Measurements from ENCODE around the gene PRKCZ. TPM values are rescaled to one million over a fixed set of nuclear protein-coding genes. Genes with fewer than 3 reads are reported as not detected.

PRKCZ gene
- polyA plus RNA-seq, 1 of the 3 experiments (the other 2 are of a cell fraction): 24.2 TPM

DNA sequence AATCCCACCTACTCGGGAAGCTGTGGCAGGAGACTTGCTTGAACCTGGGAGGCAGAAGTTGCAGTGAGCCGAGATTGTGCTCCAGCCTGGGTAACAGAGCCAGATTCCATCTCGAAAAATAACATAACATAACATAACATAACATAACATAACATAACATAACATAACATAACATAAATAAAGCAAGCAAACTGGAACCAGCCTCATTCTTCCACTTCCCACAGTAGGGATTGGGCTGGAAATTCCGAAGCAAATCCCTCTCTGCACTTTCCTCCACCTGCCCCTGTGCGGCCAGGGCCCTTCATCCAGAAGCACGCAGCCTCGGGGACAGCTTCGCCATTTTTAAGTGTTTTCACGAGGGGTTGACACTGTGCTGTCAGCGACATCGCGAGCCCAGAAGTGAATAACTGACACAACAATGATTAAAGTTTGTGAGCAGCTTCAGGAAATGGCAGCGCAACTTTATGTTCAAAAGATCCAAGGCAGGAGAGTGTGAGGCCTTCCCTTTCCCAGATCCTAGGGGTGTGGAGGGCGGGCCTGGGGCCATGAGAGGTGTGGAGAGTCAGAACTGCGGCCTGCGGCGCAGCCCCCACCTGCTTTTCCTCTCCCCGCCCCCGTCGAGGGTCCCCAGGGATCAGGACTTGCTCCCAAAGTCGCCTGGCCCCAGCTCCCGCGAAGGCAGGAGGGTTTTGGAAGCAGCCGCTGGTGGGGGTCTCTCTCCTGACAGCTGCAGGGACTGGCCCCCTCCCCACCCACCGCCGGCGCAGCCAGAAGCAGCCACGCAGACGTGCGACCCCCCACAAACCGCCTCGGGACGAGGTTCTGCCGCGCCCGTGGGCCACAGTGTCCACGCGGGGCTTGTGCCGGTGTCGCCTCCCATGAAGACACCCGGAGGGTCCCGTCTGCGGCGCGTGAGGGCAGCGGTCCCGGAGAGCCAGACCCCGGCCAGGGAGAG is 31.7 kb upstream of the PRKCZ start:
- H3K9me3 ChIP-seq: no peaks in the 10 kb centered on the region
- H4K20me1 ChIP-seq (ENCODE audit: insufficient read depth): no peaks in the 10 kb centered on the region
- TF ChIP-seq USF2 (IDR thresholded peaks at IDR 0.05; ENCODE audit: borderline replicate concordance, low read depth, low read length) (no peak), MXI1 (IDR thresholded peaks at IDR 0.05; ENCODE audit: low read depth, low read length) (no peak), RCOR1 (IDR thresholded peaks at IDR 0.05; ENCODE audit: low read length) (no peak), FOXJ3 (CRISPR knock-in tag; IDR thresholded peaks at IDR 0.05) (no peak), TEAD4 (IDR thresholded peaks at IDR 0.05; ENCODE audit: borderline replicate concordance, insufficient read depth) (no peak), EZH2phosphoT487 (IDR thresholded peaks at IDR 0.05; ENCODE audit: borderline replicate concordance, low read depth) (no peak), NRF1 (IDR thresholded peaks at IDR 0.05; ENCODE audit: low read depth, low read length) (no peak)
- no peaks in the 10 kb centered on the region for H3K79me2 ChIP-seq (ENCODE audit: insufficient read depth)
- no peak for DNase-seq
- no peaks in the 10 kb centered on the region for H3K36me3 ChIP-seq (replicated peaks in 1 of 2; ENCODE audit: control insufficient read depth in 1 of 2, insufficient read depth in 2 of 2, low read length in 1 of 2)
- H3K9ac ChIP-seq: no peak overlapping the region
- no peaks in the 10 kb centered on the region for H3K9me2 ChIP-seq
- no peak overlapping the region for H3K4me2 ChIP-seq
- ChIA-PET POLR2A (interaction anchor here (1.1 to 1.2 kb wide), 2 partner anchors 13 to 14 kb away, joined by 3 to 6 read pairs; no protein-coding TSS in a partner anchor), CTCF (interaction anchor here (0.7 to 7.1 kb wide), 8 partner anchors 12 to 112 kb away, joined by 3 to 63 read pairs (median 4); no protein-coding TSS in a partner anchor)
- H3K27ac ChIP-seq (ENCODE audit: low read depth in 2 of 2, low read length in 1 of 2): no peak overlapping the region
- H2AFZ ChIP-seq (ENCODE audit: low read depth): no peak overlapping the region
- H3K27me3 ChIP-seq (ENCODE audit: insufficient read depth): peaks cover 12% of the 10 kb centered on the region; the same call in 1 of the 2 replicates
- no peaks in the 10 kb centered on the region; a peak in 1 of 4 replicates for H3K4me1 ChIP-seq (ENCODE audit: control insufficient read depth in 1 of 2, insufficient read depth in 2 of 2, low read depth in 1 of 2, low read length in 1 of 2)
- no peak overlapping the region; a peak in 1 of 4 replicates for H3K4me3 ChIP-seq (ENCODE audit: low read depth in 2 of 2, low read length in 1 of 2)
- 48% methylated on average over 30 of the region's 48 CpGs for WGBS (ENCODE audit: low lambda C conversion rate)
- no peaks in the 10 kb centered on the region for H3F3A ChIP-seq (replicated peaks; ENCODE audit: insufficient read depth)

DNA sequence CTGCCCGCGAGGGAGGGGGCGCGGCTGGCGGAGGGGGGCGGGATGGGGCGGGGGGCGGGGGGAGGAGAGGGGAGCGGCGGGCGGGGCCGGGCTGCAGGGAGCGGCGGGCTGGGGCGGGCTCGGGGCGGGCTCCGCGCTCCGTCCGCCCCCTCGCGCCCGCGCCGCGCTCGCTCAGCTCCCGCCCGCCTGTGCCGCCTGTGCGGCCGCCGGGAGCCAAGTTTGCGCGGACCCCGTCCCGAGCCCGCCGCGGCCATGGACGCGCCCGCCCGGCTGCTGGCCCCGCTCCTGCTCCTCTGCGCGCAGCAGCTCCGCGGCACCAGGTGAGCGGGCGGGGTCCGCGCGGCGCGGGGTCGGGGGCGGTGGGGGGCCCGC is 31.1 kb upstream of the PRKCZ start, which contains the start of gene GABRD:
TSS of gene GABRD (plus strand) at position 174 of the 372 bp plus-strand sequence. CDS start at position 253, 79 bp downstream.
- Histone ChIP-seq H3K36me3 (replicated peaks in 1 of 2; ENCODE audit: control insufficient read depth in 1 of 2, insufficient read depth in 2 of 2, low read length in 1 of 2) (no peaks in the 10 kb centered on the region), H2AFZ (ENCODE audit: low read depth) (no peak within 1 kb of the TSS), H3K27ac (ENCODE audit: low read depth in 2 of 2, low read length in 1 of 2) (no peak within 1 kb of the TSS), H3K9ac (no peak within 1 kb of the TSS), H3K4me2 (no peak within 1 kb of the TSS), H3K27me3 (ENCODE audit: insufficient read depth) (peaks cover 12% of the 10 kb centered on the region; the same call in 1 of the 2 replicates), H3F3A (replicated peaks; ENCODE audit: insufficient read depth) (no peaks in the 10 kb centered on the region), H3K79me2 (ENCODE audit: insufficient read depth) (no peaks in the 10 kb centered on the region), H3K4me3 (ENCODE audit: low read depth in 2 of 2, low read length in 1 of 2) (peak within 1 kb of the TSS in 1 of 2 experiments; percentile 33; a peak in 2 of 4 replicates), H4K20me1 (ENCODE audit: insufficient read depth) (no peaks in the 10 kb centered on the region), H3K4me1 (ENCODE audit: control insufficient read depth in 1 of 2, insufficient read depth in 2 of 2, low read depth in 1 of 2, low read length in 1 of 2) (no peaks in the 10 kb centered on the region; a peak in 1 of 4 replicates), H3K9me3 (no peaks in the 10 kb centered on the region), H3K9me2 (no peaks in the 10 kb centered on the region)
- DNase-seq: peak; percentile 94
- 13% methylated on average over 7 of the region's 60 CpGs for WGBS (ENCODE audit: low lambda C conversion rate)
- ChIA-PET POLR2A (interaction anchor here (1.1 kb wide), 1 partner anchor 13 kb away, joined by 6 read pairs; no protein-coding TSS in a partner anchor), CTCF (interaction anchor here (0.7 to 7.1 kb wide), 8 partner anchors 12 to 113 kb away, joined by 3 to 63 read pairs (median 4); no protein-coding TSS in a partner anchor)
- no peak for TF ChIP-seq FOSL2 (IDR thresholded peaks at IDR 0.05; ENCODE audit: borderline replicate concordance, low read depth)
- no peak for TF ChIP-seq GATA2 (CRISPR knock-in tag; IDR thresholded peaks at IDR 0.05)
- no peak for TF ChIP-seq FOXJ3 (CRISPR knock-in tag; IDR thresholded peaks at IDR 0.05)
- TF ChIP-seq, protein P1, sequence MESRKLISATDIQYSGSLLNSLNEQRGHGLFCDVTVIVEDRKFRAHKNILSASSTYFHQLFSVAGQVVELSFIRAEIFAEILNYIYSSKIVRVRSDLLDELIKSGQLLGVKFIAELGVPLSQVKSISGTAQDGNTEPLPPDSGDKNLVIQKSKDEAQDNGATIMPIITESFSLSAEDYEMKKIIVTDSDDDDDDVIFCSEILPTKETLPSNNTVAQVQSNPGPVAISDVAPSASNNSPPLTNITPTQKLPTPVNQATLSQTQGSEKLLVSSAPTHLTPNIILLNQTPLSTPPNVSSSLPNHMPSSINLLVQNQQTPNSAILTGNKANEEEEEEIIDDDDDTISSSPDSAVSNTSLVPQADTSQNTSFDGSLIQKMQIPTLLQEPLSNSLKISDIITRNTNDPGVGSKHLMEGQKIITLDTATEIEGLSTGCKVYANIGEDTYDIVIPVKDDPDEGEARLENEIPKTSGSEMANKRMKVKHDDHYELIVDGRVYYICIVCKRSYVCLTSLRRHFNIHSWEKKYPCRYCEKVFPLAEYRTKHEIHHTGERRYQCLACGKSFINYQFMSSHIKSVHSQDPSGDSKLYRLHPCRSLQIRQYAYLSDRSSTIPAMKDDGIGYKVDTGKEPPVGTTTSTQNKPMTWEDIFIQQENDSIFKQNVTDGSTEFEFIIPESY (IDR thresholded peaks at IDR 0.05; ENCODE audit: borderline replicate concordance, low read depth): no peak
- TF ChIP-seq JUND (IDR thresholded peaks at IDR 0.05): no peak
- TF ChIP-seq NFIC (IDR thresholded peaks at IDR 0.05; ENCODE audit: borderline replicate concordance): no peak
- no peak for TF ChIP-seq TEAD4 (IDR thresholded peaks at IDR 0.05; ENCODE audit: borderline replicate concordance, insufficient read depth)
- TF ChIP-seq, protein P2, sequence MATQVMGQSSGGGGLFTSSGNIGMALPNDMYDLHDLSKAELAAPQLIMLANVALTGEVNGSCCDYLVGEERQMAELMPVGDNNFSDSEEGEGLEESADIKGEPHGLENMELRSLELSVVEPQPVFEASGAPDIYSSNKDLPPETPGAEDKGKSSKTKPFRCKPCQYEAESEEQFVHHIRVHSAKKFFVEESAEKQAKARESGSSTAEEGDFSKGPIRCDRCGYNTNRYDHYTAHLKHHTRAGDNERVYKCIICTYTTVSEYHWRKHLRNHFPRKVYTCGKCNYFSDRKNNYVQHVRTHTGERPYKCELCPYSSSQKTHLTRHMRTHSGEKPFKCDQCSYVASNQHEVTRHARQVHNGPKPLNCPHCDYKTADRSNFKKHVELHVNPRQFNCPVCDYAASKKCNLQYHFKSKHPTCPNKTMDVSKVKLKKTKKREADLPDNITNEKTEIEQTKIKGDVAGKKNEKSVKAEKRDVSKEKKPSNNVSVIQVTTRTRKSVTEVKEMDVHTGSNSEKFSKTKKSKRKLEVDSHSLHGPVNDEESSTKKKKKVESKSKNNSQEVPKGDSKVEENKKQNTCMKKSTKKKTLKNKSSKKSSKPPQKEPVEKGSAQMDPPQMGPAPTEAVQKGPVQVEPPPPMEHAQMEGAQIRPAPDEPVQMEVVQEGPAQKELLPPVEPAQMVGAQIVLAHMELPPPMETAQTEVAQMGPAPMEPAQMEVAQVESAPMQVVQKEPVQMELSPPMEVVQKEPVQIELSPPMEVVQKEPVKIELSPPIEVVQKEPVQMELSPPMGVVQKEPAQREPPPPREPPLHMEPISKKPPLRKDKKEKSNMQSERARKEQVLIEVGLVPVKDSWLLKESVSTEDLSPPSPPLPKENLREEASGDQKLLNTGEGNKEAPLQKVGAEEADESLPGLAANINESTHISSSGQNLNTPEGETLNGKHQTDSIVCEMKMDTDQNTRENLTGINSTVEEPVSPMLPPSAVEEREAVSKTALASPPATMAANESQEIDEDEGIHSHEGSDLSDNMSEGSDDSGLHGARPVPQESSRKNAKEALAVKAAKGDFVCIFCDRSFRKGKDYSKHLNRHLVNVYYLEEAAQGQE (IDR thresholded peaks at IDR 0.05; ENCODE audit: low read depth, low read length): no peak
- TF ChIP-seq MXI1 (IDR thresholded peaks at IDR 0.05; ENCODE audit: low read depth, low read length): no peak
- TF ChIP-seq ELF1 (IDR thresholded peaks at IDR 0.05): no peak
- TF ChIP-seq RFX5 (IDR thresholded peaks at IDR 0.05; ENCODE audit: low read length): no peak
- TF ChIP-seq USF2 (IDR thresholded peaks at IDR 0.05; ENCODE audit: borderline replicate concordance, low read depth, low read length): no peak
- no peak for TF ChIP-seq SMC3 (IDR thresholded peaks at IDR 0.05; ENCODE audit: low read depth, low read length)
- no peak for TF ChIP-seq RXRA (IDR thresholded peaks at IDR 0.05; ENCODE audit: borderline replicate concordance, low read depth)

Data from SK-N-SH (cell line).